OCI-LY1 (cell line): ENCODE data around the gene SLC17A7.

Experiments
- H2AFZ ChIP-seq: fragments of 200-600 bp; sonication (generic), shearing (Covaris generic); 2 replicates; pipeline ENCODE4 v1.6.0; 2014; ENCODE audit warnings: antibody characterized with exemption, mild to moderate bottlenecking, low read length
- H3F3A ChIP-seq: fragments of 200-600 bp; sonication (generic), shearing (Covaris generic); 2 replicates; pipeline ENCODE4 v1.6.0; 2014; ENCODE audit warnings: mild to moderate bottlenecking, antibody characterized with exemption, low read length, moderate library complexity; ENCODE audit not compliant: insufficient read depth
- H3K27ac ChIP-seq: fragments of 200-600 bp; sonication (generic); 2 replicates; pipeline ENCODE4 v1.5.1; 2014; ENCODE audit warnings: low read length, mixed run types, mild to moderate bottlenecking, low read depth; ENCODE audit not compliant: poor library complexity, severe bottlenecking
- H3K27me3 ChIP-seq: fragments of 200-600 bp; sonication (generic); 2 replicates; pipeline ENCODE4 v1.6.0; 2014; ENCODE audit warnings: antibody characterized with exemption, mild to moderate bottlenecking, low read length, moderate library complexity; ENCODE audit not compliant: insufficient read depth
- H3K36me3 ChIP-seq: fragments of 200-600 bp; sonication (generic); 2 replicates; pipeline ENCODE4 v1.6.1; 2014; ENCODE audit warnings: mild to moderate bottlenecking, antibody characterized with exemption, low read length, moderate library complexity, mixed read lengths; ENCODE audit not compliant: insufficient read depth
- H3K4me1 ChIP-seq: fragments of 200-600 bp; sonication (generic); 2 replicates; pipeline ENCODE4 v1.5.1; 2014; ENCODE audit warnings: mild to moderate bottlenecking, low read length, moderate library complexity; ENCODE audit not compliant: insufficient read depth, severe bottlenecking
- H3K4me2 ChIP-seq: fragments of 200-600 bp; sonication (generic), shearing (Covaris generic); 2 replicates; pipeline ENCODE4 v1.6.1; 2014; ENCODE audit warnings: low read length
- H3K4me3 ChIP-seq: fragments of 200-600 bp; sonication (generic); 2 replicates; pipeline ENCODE4 v1.5.1; 2014; ENCODE audit warnings: low read length, low read depth, mild to moderate bottlenecking, mixed read lengths; ENCODE audit not compliant: poor library complexity, severe bottlenecking
- H3K79me2 ChIP-seq: fragments of 200-600 bp; shearing (Covaris generic); 2 replicates; pipeline ENCODE4 v1.6.1; 2016; ENCODE audit warnings: mixed run types, low read length, mixed read lengths; ENCODE audit not compliant: insufficient read depth
- H3K9ac ChIP-seq: fragments of 200-600 bp; sonication (generic), shearing (Covaris generic); 2 replicates; pipeline ENCODE4 v1.6.1; 2014; ENCODE audit warnings: mild to moderate bottlenecking, low read length, mixed read lengths
- H3K9me2 ChIP-seq: fragments of 200-600 bp; sonication (generic), shearing (Covaris generic); 2 replicates; pipeline ENCODE4 v1.6.1; 2014; ENCODE audit warnings: low read depth, mild to moderate bottlenecking, low read length, mixed read lengths
- H3K9me3 ChIP-seq: fragments of 200-600 bp; shearing (Covaris generic); 2 replicates; pipeline ENCODE4 v1.6.1; 2014; ENCODE audit warnings: low read length, mixed read lengths
- H4K20me1 ChIP-seq: fragments of 200-600 bp; sonication (generic), shearing (Covaris generic); 2 replicates; pipeline ENCODE4 v1.6.0; 2016; ENCODE audit warnings: mild to moderate bottlenecking, low read length; ENCODE audit not compliant: insufficient read depth
- CTCF ChIP-seq: fragments of 200-600 bp; sonication (generic), shearing (Covaris generic); IDR thresholded peaks from 2 replicates; pipeline ENCODE4 v1.5.1; 2017; ENCODE audit warnings: mild to moderate bottlenecking, antibody characterized with exemption, low read length, moderate library complexity, mixed read lengths
- EZH2 ChIP-seq: fragments of 200-600 bp; sonication (generic), shearing (Covaris generic); IDR thresholded peaks from 2 replicates; pipeline ENCODE4 v1.8.0; 2017; ENCODE audit warnings: borderline replicate concordance, mixed run types, mild to moderate bottlenecking, antibody characterized with exemption, low read length, moderate library complexity, mixed read lengths

SLC17A7 gene

GRCh38 chr19:49468199-49468598 is 26.9 kb upstream of the SLC17A7 start:
- H3K4me1 ChIP-seq = peaks cover 24% of the 10 kb centered on the region
- no peaks in the 10 kb centered on the region for H4K20me1 ChIP-seq
- no peaks in the 10 kb centered on the region for H3K9me3 ChIP-seq
- H3K4me2 ChIP-seq = no peak overlapping the region
- H3K27me3 ChIP-seq = no peaks in the 10 kb centered on the region
- H3K9ac ChIP-seq = no peak overlapping the region
- no peak overlapping the region for H3K27ac ChIP-seq
- H2AFZ ChIP-seq = no peak overlapping the region
- no peak for TF ChIP-seq EZH2
- no peak for TF ChIP-seq CTCF
- H3K79me2 ChIP-seq = no peaks in the 10 kb centered on the region
- peaks cover 4% of the 10 kb centered on the region for H3K36me3 ChIP-seq
- H3K9me2 ChIP-seq = no peaks in the 10 kb centered on the region
- no peaks in the 10 kb centered on the region for H3F3A ChIP-seq
- no peak overlapping the region for H3K4me3 ChIP-seq

- Histone ChIP-seq H3K9me3 (no peaks in the 10 kb centered on the region), H3K9me2 (no peaks in the 10 kb centered on the region), H4K20me1 (no peaks in the 10 kb centered on the region), H3K79me2 (no peaks in the 10 kb centered on the region), H3K36me3 (peaks cover 8% of the 10 kb centered on the region), H2AFZ (no peak overlapping the region), H3K4me2 (no peak overlapping the region), H3K27ac (no peak overlapping the region), H3K4me3 (no peak overlapping the region), H3K27me3 (no peaks in the 10 kb centered on the region), H3K9ac (no peak overlapping the region), H3F3A (no peaks in the 10 kb centered on the region), H3K4me1 (peaks cover 16% of the 10 kb centered on the region)
- TF ChIP-seq EZH2 (no peak), CTCF (no peak)
Measured at GRCh38 chr19:49465371-49465770, 24.0 kb upstream of the SLC17A7 start.

GRCh38 chr19:49463960-49464740 is 22.8 kb upstream of the SLC17A7 start:
- Histone ChIP-seq H3K4me2 (no peak overlapping the region), H3K4me1 (peaks cover 6% of the 10 kb centered on the region), H3K9ac (no peak overlapping the region), H3K27ac (no peak overlapping the region), H3K4me3 (no peak overlapping the region), H3K9me2 (no peaks in the 10 kb centered on the region), H3K9me3 (no peaks in the 10 kb centered on the region), H3K36me3 (peaks cover 10% of the 10 kb centered on the region; the same call in 1 of the 2 replicates), H3K27me3 (no peaks in the 10 kb centered on the region), H4K20me1 (no peaks in the 10 kb centered on the region), H2AFZ (no peak overlapping the region), H3K79me2 (no peaks in the 10 kb centered on the region), H3F3A (no peaks in the 10 kb centered on the region)
- no peak for TF ChIP-seq CTCF
- no peak for TF ChIP-seq EZH2
